ENCODE measurements around the gene CEP76. TPM values are rescaled to one million over a fixed set of nuclear protein-coding genes. Genes with fewer than 3 reads are reported as not detected.

Gene CEP76
- total RNA-seq, 1 experiment from 2014 or later = 13.5 TPM

GRCh38 chr18:12692206-12692605 is 10.3 kb downstream of the CEP76 start:
- H3K4me1 ChIP-seq (ENCODE audit: control insufficient read depth in 1 of 2, insufficient read depth in 2 of 2, low read length in 2 of 2) = no peaks in the 10 kb centered on the region
- no peaks in the 10 kb centered on the region for H3K79me2 ChIP-seq (ENCODE audit: insufficient read depth, low read length)
- H3K9me2 ChIP-seq (ENCODE audit: insufficient read depth) = no peaks in the 10 kb centered on the region
- H3K9ac ChIP-seq (ENCODE audit: low read length) = no peak overlapping the region
- no peak for TF ChIP-seq EZH2 (IDR thresholded peaks at IDR 0.05)
- TF ChIP-seq MAX (IDR thresholded peaks at IDR 0.05) = no peak
- no peak for TF ChIP-seq SP1 (IDR thresholded peaks at IDR 0.05; ENCODE audit: low read depth)
- no peak for TF ChIP-seq ZNF274 (IDR thresholded peaks at IDR 0.05; ENCODE audit: low read depth, low read length)
- no peak for TF ChIP-seq POLR2A (IDR thresholded peaks at IDR 0.05; ENCODE audit: borderline replicate concordance, extremely low read depth, insufficient read depth, insufficient read length)
- no peak for TF ChIP-seq ZFX (IDR thresholded peaks at IDR 0.05)
- TF ChIP-seq ELF1 (IDR thresholded peaks at IDR 0.05; ENCODE audit: borderline replicate concordance, low read depth) = no peak
- no peak for TF ChIP-seq FOSL1 (IDR thresholded peaks at IDR 0.05; ENCODE audit: low read depth)
- TF ChIP-seq SRF (IDR thresholded peaks at IDR 0.05; ENCODE audit: low read depth) = no peak
- no peak for TF ChIP-seq EGR1 (IDR thresholded peaks at IDR 0.05; ENCODE audit: low read depth)
- TF ChIP-seq ZBTB33 (IDR thresholded peaks at IDR 0.05; ENCODE audit: extremely low read depth, insufficient replicate concordance, low read length) = no peak
- TF ChIP-seq YY1 (IDR thresholded peaks at IDR 0.05; ENCODE audit: extremely low read depth, insufficient replicate concordance, low read depth, low read length) = no peak
- TF ChIP-seq EZH2phosphoT487 (IDR thresholded peaks at IDR 0.05; ENCODE audit: borderline replicate concordance) = no peak
- no peak for TF ChIP-seq CBX3 (IDR thresholded peaks at IDR 0.05; ENCODE audit: low read depth)
- no peak for TF ChIP-seq SIN3A (IDR thresholded peaks at IDR 0.05; ENCODE audit: low read depth)
- peaks cover 10 to 11% of the 10 kb centered on the region in 2 experiments for H3K36me3 ChIP-seq (ENCODE audit: control insufficient read depth in 1 of 2, insufficient read depth in 2 of 2, low read length in 2 of 2)
- no peak overlapping the region for H3K27ac ChIP-seq (ENCODE audit: low read depth, low read length)
- H3K9me3 ChIP-seq (ENCODE audit: control insufficient read depth in 1 of 2, insufficient read depth in 1 of 2, low read depth in 1 of 2, low read length in 2 of 2) = no peaks in the 10 kb centered on the region
- RAD21 ChIA-PET (ENCODE audit: low non-redundant PET in 1 of 2, low total read pairs in 2 of 2, uncharacterized antibody in 2 of 2, unreplicated experiment in 2 of 2) = no interaction called here
- H3K4me2 ChIP-seq (ENCODE audit: low read length) = no peak overlapping the region
- POLR2A ChIA-PET = interaction anchor here (0.6 to 0.7 kb wide), 2 partner anchors 8 to 242 kb away, joined by 3 to 4 read pairs; no protein-coding TSS in a partner anchor
- BruUV-seq (replicated peaks) = no TSS peak
- no peak overlapping the region for H3K4me3 ChIP-seq (replicated peaks in 1 of 2; ENCODE audit: low read depth in 1 of 2, low read length in 2 of 2)
- no peak for ATAC-seq
- no peaks in the 10 kb centered on the region for H4K20me1 ChIP-seq (ENCODE audit: insufficient read depth)
- H2AFZ ChIP-seq (ENCODE audit: low read depth, low read length, poor library complexity, severe bottlenecking) = no peak overlapping the region
- DNase-seq (ENCODE audit: low read depth, low spot score) = no peak
- H3K27me3 ChIP-seq (ENCODE audit: insufficient read depth, low read length) = no peaks in the 10 kb centered on the region
- intact Hi-C loops (cut with micrococcal nuclease) = no loop called here
- CTCF ChIA-PET = interaction anchor here (1.1 kb wide), 1 partner anchor 364 kb away, joined by 3 read pairs; no protein-coding TSS in a partner anchor
